ENCODE measurements around the gene GGT6. TPM values are rescaled to one million over a fixed set of nuclear protein-coding genes. Genes with fewer than 3 reads are reported as not detected.
A peak's percentile ranks its signal among the peaks of the same experiment; 100 is the strongest.

Gene GGT6
- total RNA-seq, 3 donors from 2014 or later: 98.0 to 219 (median 189) TPM

- intact Hi-C loops (cut with DNase I, micrococcal nuclease): no loop called here
Observed at GRCh38 chr17:4537451-4538235, 22.7 kb downstream of the GGT6 start.

DNA sequence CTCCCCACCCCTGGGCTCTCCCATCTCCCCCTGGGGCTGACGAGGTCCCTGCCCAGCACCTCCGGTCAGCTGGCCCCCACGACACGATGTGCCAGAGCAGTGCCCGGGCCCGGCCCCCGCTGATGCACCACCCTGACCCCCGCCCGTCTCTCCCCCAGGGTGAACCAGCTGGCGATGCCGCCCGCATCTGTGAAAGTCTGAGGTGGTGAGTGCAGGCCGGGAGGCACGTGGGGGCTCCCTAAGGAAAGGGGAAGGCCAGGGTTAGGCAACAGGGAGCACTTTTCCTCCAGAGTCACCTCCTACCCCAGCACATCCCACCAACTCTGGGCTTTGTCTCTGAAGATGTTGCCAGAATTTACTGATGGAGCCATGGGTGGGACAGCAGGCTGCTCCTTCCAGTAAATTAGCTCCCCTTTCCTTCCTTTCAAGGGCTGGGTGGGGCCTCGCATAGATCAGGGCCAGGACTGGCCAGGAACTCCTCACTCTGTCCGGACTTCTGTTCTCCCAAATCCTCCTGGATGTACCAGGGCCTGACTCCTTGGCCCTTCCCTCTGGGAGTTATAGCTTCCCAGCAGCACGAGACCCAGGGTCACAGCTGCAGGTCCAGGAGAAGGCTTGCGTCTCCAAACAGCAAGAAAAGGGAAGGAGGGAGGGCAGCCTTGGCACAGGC is 23.5 kb downstream of the GGT6 start:
- H3K4me1 ChIP-seq (ENCODE audit: low read depth): peaks cover 23% of the 10 kb centered on the region
- no peaks in the 10 kb centered on the region for H3K9me3 ChIP-seq
- TF ChIP-seq, protein P1, sequence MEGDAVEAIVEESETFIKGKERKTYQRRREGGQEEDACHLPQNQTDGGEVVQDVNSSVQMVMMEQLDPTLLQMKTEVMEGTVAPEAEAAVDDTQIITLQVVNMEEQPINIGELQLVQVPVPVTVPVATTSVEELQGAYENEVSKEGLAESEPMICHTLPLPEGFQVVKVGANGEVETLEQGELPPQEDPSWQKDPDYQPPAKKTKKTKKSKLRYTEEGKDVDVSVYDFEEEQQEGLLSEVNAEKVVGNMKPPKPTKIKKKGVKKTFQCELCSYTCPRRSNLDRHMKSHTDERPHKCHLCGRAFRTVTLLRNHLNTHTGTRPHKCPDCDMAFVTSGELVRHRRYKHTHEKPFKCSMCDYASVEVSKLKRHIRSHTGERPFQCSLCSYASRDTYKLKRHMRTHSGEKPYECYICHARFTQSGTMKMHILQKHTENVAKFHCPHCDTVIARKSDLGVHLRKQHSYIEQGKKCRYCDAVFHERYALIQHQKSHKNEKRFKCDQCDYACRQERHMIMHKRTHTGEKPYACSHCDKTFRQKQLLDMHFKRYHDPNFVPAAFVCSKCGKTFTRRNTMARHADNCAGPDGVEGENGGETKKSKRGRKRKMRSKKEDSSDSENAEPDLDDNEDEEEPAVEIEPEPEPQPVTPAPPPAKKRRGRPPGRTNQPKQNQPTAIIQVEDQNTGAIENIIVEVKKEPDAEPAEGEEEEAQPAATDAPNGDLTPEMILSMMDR (IDR thresholded peaks at IDR 0.05): no peak
- no peak overlapping the region for H3K4me3 ChIP-seq
- ATAC-seq (peak; percentile 2), DNase-seq (no peak)
- H3K36me3 ChIP-seq (ENCODE audit: low read depth): no peaks in the 10 kb centered on the region
- intact Hi-C loops (cut with DNase I, micrococcal nuclease): no loop called here

More at GRCh38 chr17:4537451-4538235, 22.7 kb downstream of the GGT6 start:
- Histone ChIP-seq H3K36me3 (ENCODE audit: low read depth) (no peaks in the 10 kb centered on the region), H3K9me3 (no peaks in the 10 kb centered on the region), H3K4me3 (no peak overlapping the region), H3K4me1 (ENCODE audit: low read depth) (peaks cover 23% of the 10 kb centered on the region)
- no peak for ATAC-seq
- no peak for DNase-seq
- TF ChIP-seq, protein P1 (IDR thresholded peaks at IDR 0.05): no peak

DNA sequence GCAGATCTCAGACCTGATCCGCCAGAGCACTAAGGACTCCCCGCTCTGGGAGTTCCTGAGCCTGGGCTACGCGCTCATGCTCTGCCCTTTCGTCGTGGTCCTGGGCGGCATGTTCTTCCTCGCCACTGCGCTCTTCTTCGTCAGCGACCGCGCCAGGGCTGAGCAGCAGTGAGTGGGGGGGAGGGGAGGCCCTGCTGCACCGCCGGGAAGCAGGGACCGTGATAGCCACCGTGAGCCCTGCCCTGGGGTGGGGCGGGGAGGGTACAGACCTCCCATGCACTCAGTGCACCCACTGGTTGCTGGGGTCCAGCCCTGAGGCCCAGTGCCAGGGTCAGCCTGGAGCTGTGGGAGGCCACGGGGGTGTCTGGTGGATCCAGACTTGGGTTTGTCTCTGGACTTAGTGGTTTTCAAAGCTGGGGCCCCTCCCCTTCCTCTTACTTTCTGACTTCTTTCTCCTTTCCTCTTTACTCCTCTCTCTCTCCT is 24.1 kb downstream of the GGT6 start:
- Histone ChIP-seq H3K36me3 (ENCODE audit: low read depth) (no peaks in the 10 kb centered on the region), H3K9me3 (no peaks in the 10 kb centered on the region), H3K4me1 (ENCODE audit: low read depth) (peaks cover 23% of the 10 kb centered on the region), H3K4me3 (no peak overlapping the region)
- ATAC-seq: peak; percentile 29
- TF ChIP-seq, protein P1 (IDR thresholded peaks at IDR 0.05): no peak
- DNase-seq: no peak
- intact Hi-C loops (cut with DNase I, micrococcal nuclease): no loop called here

GRCh38 chr17:4535667-4536258 is 24.6 kb downstream of the GGT6 start:
- Histone ChIP-seq H3K4me1 (ENCODE audit: low read depth) (peaks cover 23% of the 10 kb centered on the region), H3K9me3 (no peaks in the 10 kb centered on the region), H3K36me3 (ENCODE audit: low read depth) (no peaks in the 10 kb centered on the region), H3K4me3 (no peak overlapping the region)
- intact Hi-C loops (cut with DNase I, micrococcal nuclease): no loop called here
- DNase-seq: no peak
- ATAC-seq: no peak
- TF ChIP-seq, protein P1 (IDR thresholded peaks at IDR 0.05): no peak

DNA sequence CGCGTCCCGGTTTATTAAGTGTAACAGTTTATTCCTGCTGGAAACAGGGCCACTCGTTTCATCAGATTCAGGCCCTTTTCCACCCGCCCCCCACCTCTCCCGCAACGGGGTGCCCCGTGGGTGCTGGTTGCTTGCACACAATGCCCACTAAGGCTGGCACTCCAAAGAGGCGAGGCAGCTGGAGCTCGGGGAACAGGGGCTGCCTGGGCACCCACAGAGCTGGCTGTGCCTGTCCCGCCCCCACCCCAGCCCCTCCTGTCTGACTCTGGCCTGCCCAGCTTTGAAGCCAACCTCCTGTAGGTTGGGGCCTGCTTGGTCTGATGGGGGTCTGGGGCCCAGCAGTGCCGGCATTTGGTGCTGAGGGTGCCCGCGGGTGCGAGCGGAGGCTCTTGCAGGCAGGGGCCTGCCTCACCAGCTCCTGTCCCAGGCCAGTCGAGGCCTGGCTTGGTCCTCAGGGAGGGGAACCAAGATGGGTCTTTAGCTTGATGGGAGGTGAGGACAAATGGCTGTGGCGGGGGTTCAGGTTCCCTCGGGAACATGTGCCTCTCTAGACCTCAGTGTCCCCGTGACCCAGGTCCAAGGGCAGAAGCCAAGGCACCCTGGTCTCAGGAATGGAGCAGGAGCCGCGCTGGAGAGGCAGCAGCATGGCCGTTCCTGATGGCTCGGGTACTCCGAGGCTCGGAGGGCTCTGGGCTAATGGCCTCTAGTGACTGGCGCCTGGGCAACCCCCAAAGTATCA is 25.3 kb downstream of the GGT6 start:
- intact Hi-C loops (cut with DNase I, micrococcal nuclease): no loop called here
- DNase-seq (no peak), ATAC-seq (no peak)
- TF ChIP-seq, protein P1 (IDR thresholded peaks at IDR 0.05): no peak
- no peak overlapping the region for H3K4me3 ChIP-seq
- no peaks in the 10 kb centered on the region for H3K9me3 ChIP-seq
- H3K4me1 ChIP-seq (ENCODE audit: low read depth): peaks cover 23% of the 10 kb centered on the region
- H3K36me3 ChIP-seq (ENCODE audit: low read depth): no peaks in the 10 kb centered on the region
